Activated naive CD4-positive, alpha-beta T cell treated with anti-CD3 and anti-CD28 coated beads, Interleukin-2, amount 10 ng/mL, durations not matched to agents 7 days and 5 days (primary cell): Measurements from ENCODE around the gene MPL.

ENCODE experiments used
- CTCF ChIA-PET: fragments of 350-600 bp; sonication (Branson Sonifier 250); formaldehyde crosslinking; loops from one replicate; lab custom pipeline; 2021; ENCODE audit warnings: antibody characterized with exemption; lab: Charles Lee
- DNase-seq: peaks from one replicate; pipeline ENCODE4 v3.0.0-alpha.2; 2020
- H3K27ac Mint-ChIP-seq: one replicate; pipeline ENCODE4 v1.8.0; 2021; ENCODE audit warnings: mild to moderate bottlenecking, moderate library complexity, mixed read lengths
- H3K27me3 Mint-ChIP-seq: one replicate; pipeline ENCODE4 v1.8.0; 2021; ENCODE audit warnings: mild to moderate bottlenecking, mixed read lengths
- H3K36me3 Mint-ChIP-seq: one replicate; pipeline ENCODE4 v1.8.0; 2021; ENCODE audit warnings: mixed read lengths
- H3K4me1 Mint-ChIP-seq: one replicate; pipeline ENCODE4 v1.8.0; 2021; ENCODE audit warnings: mixed read lengths
- H3K4me3 Mint-ChIP-seq: one replicate; pipeline ENCODE4 v1.8.0; 2021; ENCODE audit warnings: mild to moderate bottlenecking, moderate library complexity, mixed read lengths
- H3K9me3 Mint-ChIP-seq: one replicate; pipeline ENCODE4 v1.8.0; 2021; ENCODE audit warnings: mixed read lengths

Gene MPL

DNA sequence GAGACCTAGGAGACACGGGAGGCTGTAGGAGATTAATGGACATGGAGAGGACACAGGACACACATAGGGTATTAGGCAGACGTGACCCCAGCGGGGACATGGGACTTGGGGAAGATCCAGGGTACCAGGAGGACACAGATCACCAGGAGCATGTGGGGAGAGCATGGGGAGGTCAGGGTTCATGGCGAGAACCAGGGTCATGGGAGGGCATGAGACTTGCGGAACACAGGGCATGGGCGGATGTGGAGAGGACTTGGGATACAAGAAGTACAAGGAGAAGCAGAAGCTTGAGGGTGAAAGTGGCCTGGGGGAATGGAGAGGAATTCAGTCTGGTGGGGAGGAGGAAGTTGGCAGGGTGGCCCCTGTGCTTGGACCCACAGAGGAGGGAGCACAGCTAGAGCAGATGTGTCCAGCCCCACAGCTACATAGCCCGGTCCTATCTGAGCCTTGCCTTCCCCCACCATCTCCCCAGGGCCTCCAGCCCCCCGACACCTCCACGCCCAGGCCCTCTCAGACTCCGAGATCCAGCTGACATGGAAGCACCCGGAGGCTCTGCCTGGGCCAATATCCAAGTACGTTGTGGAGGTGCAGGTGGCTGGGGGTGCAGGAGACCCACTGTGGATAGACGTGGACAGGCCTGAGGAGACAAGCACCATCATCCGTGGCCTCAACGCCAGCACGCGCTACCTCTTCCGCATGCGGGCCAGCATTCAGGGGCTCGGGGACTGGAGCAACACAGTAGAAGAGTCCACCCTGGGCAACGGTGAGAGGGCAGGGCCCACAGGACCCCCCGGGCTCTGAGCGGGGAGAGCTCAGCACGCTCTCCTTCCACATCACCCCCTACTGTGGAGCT, 24.7 kb upstream of the MPL start:
- CTCF ChIA-PET = no interaction called here
- H3K27me3 Mint-ChIP-seq = peaks cover 6% of the 10 kb centered on the region

DNA sequence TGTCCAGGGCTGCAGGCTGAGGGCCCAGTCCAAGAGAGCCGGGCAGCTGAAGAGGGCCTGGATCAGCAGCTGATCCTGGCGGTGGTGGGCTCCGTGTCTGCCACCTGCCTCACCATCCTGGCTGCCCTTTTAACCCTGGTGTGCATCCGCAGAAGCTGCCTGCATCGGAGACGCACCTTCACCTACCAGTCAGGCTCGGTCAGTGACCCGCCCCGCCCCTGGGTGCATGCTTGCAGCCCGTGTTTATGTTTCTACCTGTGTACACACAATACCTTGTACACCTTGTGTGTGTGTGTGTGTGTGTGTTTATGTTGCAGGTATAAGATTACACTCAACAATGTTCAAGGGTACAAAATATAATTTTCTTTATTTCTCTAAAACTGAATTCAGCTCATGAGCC, 23.8 kb upstream of the MPL start:
- H3K27ac Mint-ChIP-seq = no peak overlapping the region
- no peak overlapping the region for H3K4me3 Mint-ChIP-seq
- no peaks in the 10 kb centered on the region for H3K4me1 Mint-ChIP-seq
- no peaks in the 10 kb centered on the region for H3K9me3 Mint-ChIP-seq
- H3K36me3 Mint-ChIP-seq = no peaks in the 10 kb centered on the region
- no peak for DNase-seq
- peaks cover 3% of the 10 kb centered on the region for H3K27me3 Mint-ChIP-seq
- CTCF ChIA-PET = no interaction called here

More for the DNA sequence above, 24.7 kb upstream of the MPL start:
- Mint-ChIP-seq H3K4me3 (no peak overlapping the region), H3K4me1 (no peaks in the 10 kb centered on the region), H3K36me3 (no peaks in the 10 kb centered on the region), H3K9me3 (no peaks in the 10 kb centered on the region), H3K27ac (no peak overlapping the region)
- no peak for DNase-seq

DNA sequence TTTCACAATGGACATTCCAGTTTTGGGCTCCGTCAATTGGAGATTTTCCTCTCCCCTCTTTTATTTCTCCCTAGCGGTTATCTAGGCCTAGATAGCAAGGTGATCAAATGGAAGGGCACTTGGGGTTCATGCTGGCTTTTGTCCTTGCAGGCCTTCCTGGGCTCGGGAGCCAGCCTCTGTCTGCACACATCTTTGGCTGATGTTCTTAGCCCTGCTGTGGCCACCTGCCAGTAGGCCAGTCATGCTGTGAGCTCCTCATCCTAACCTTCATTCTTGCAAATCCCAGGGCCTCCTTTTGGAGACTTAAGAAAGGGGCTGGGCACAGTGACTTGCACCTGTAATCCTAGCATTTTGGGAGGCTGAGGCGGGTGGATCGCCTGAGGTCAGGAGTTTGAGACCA, 23.4 kb upstream of the MPL start:
- Mint-ChIP-seq H3K9me3 (no peaks in the 10 kb centered on the region), H3K27ac (no peak overlapping the region), H3K36me3 (no peaks in the 10 kb centered on the region), H3K4me3 (no peak overlapping the region), H3K4me1 (no peaks in the 10 kb centered on the region), H3K27me3 (no peaks in the 10 kb centered on the region)
- CTCF ChIA-PET = no interaction called here
- DNase-seq = no peak

DNA sequence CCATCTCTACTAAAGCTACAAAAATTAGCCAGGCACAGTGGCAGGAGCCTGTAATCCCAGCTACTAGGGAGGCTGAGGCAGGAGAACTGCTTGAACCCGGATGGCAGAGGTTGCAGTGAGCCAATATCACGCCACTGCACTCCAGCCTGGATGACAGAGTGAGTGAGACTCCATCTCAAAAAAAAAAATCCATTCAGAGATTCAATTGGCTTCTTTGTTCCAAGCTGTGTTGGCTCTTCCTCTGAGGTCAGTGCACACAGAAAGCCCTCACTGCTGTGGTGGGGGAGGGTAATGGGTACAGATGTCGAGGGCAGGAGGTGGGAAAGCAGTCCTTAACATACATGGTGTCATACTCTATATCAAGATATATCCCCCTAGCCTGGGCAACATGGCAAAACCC, 22.1 kb upstream of the MPL start:
- Mint-ChIP-seq H3K4me1 (no peaks in the 10 kb centered on the region), H3K27ac (no peak overlapping the region), H3K9me3 (no peaks in the 10 kb centered on the region), H3K36me3 (no peaks in the 10 kb centered on the region), H3K4me3 (no peak overlapping the region), H3K27me3 (no peaks in the 10 kb centered on the region)
- CTCF ChIA-PET = no interaction called here
- no peak for DNase-seq

DNA sequence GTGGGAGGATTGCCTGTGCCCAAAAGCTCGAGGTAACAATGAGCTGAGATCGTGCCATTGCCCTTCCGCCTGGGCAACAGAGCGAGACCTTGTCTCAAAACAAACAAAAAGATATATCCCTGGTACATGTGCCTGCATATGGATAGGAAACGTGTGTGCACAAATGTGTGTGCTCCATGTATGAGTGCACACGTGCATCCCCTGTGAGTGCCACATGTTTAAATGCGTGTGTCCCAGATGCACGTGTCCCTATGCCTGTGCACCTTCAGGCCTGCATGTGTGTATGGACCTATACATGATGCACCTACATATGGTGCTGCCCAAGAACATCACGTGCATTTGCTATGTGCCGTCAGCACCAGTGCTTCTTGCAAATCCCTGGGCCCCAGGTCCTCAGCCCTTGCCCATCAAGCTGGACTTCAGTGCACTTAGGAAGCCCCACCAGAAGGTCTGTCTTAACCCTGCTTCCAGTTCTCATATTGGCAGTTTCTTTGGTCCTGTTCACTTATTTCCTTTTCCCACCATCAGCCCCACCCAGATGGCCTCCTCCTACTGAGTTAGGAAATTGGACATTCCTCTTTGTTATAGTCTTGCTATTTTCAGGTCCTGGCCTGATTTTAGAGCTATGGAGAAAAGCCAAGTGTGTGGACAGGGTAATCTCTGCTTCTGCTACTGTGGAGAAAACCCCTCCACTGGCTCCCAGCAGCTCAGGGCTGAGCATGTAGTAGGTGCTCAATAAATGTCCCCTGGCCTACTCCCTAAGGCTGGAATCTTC, 21.5 kb upstream of the MPL start:
- Mint-ChIP-seq H3K4me1 (no peaks in the 10 kb centered on the region), H3K27ac (no peak overlapping the region), H3K4me3 (no peak overlapping the region), H3K27me3 (no peaks in the 10 kb centered on the region), H3K36me3 (no peaks in the 10 kb centered on the region), H3K9me3 (no peaks in the 10 kb centered on the region)
- no peak for DNase-seq
- CTCF ChIA-PET = no interaction called here

DNA sequence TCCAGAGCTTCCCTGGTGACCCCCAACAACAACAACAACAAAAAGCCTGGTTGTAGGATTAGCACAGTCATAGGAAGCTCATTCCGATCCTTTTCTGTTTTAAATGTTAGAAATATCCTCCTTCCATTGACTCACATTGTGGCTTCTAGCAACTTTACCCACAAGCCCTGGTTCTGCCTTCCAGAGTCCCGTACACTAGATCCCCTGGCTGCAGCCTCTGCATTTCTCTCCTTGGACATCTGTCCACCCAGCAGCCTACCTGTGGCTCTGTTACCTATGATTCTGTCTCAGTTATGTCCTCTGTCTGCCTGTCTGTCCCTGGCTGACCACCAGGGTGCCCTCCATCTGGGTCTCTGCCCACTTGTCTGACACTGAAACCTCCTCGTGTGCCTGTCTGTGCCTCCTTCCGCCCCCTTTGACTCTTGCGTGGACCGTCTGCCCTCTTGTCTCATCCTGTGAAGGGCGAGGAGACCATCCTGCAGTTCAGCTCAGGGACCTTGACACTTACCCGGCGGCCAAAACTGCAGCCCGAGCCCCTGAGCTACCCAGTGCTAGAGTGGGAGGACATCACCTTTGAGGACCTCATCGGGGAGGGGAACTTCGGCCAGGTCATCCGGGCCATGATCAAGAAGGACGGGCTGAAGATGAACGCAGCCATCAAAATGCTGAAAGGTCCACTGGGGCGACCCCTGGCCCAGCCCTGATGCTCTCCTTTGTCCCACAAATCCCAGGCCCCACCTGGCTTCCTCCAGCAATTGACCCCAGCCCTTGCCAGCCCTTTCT, 20.7 kb upstream of the MPL start:
- Mint-ChIP-seq H3K27ac (no peak overlapping the region), H3K4me3 (no peak overlapping the region)
- no peak for DNase-seq

DNA sequence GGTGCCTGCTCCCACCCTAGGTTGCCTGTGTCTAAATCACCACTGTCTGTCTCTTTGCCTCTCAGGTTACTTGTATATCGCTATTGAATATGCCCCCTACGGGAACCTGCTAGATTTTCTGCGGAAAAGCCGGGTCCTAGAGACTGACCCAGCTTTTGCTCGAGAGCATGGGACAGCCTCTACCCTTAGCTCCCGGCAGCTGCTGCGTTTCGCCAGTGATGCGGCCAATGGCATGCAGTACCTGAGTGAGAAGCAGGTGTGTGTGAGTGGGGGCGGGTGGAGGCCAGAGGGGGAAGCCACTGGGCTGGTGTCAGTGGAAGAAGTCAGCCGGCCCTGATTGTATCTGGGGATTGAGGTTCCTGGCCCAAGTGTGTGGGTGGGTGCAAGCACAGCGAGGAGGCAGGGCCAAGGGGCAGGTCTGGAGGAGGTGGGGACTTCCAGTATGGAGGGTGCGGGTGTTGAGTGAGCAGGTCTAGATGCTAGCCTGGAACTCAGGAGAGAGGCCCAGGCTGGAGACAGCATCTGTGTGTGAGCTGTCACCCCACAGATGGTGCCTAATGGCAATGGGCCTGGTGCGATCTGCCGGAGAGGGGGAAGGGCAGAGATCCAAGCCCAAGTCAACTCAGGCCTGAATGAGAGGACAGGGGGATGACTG, 19.7 kb upstream of the MPL start:
- H3K36me3 Mint-ChIP-seq = no peaks in the 10 kb centered on the region
- H3K4me3 Mint-ChIP-seq = no peak overlapping the region
- no peak overlapping the region for H3K27ac Mint-ChIP-seq
- no peaks in the 10 kb centered on the region for H3K4me1 Mint-ChIP-seq
- no peaks in the 10 kb centered on the region for H3K9me3 Mint-ChIP-seq
- H3K27me3 Mint-ChIP-seq = no peaks in the 10 kb centered on the region
- CTCF ChIA-PET = no interaction called here
- peak; percentile 4 for DNase-seq

More for the DNA sequence above, 20.7 kb upstream of the MPL start:
- no peaks in the 10 kb centered on the region for H3K9me3 Mint-ChIP-seq
- CTCF ChIA-PET = no interaction called here
- H3K36me3 Mint-ChIP-seq = no peaks in the 10 kb centered on the region
- H3K4me1 Mint-ChIP-seq = no peaks in the 10 kb centered on the region
- H3K27me3 Mint-ChIP-seq = no peaks in the 10 kb centered on the region

DNA sequence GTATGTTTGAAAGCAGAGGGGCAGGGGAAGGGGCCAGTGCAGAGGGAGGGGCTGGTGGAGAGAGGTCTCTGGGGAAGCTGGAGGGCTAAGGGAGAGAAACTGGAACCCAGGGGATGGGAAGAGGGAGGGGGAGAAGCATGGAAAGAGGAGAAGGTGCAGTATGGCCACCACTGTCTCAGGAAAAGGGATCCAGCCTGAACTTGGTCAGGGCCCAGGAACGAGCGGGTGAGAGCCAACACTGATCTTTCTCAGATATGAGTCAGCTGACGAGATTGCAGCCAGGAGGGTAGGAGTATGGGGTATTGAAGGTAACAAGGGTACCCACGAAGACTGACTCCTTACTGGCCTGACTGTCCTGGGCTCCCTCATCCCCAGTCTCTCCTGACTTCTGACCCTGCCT, 18.8 kb upstream of the MPL start:
- H3K27ac Mint-ChIP-seq = no peak overlapping the region
- no peaks in the 10 kb centered on the region for H3K9me3 Mint-ChIP-seq
- DNase-seq = no peak
- H3K4me1 Mint-ChIP-seq = no peaks in the 10 kb centered on the region
- H3K4me3 Mint-ChIP-seq = no peak overlapping the region
- H3K36me3 Mint-ChIP-seq = no peaks in the 10 kb centered on the region
- no peaks in the 10 kb centered on the region for H3K27me3 Mint-ChIP-seq
- CTCF ChIA-PET = interaction anchor here (0.6 kb wide), 1 partner anchor 806 kb away, joined by 3 read pairs; no protein-coding TSS in a partner anchor

DNA sequence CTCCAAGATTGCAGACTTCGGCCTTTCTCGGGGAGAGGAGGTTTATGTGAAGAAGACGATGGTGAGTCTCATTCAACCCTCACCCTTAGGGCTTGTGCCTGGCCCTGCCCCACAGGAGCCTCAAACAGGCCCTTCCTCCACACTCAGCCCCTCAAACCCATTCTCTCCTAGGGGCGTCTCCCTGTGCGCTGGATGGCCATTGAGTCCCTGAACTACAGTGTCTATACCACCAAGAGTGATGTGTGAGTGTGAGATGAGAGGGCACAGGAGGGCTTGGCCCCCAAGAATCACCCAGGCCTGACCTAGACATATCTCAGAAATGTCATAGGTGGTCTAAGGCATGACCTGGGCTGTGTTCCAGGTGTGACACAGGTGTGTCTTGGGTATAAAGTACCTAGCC, 18.3 kb upstream of the MPL start:
- Mint-ChIP-seq H3K27me3 (no peaks in the 10 kb centered on the region), H3K36me3 (no peaks in the 10 kb centered on the region), H3K9me3 (peaks cover 2% of the 10 kb centered on the region), H3K27ac (no peak overlapping the region), H3K4me3 (no peak overlapping the region), H3K4me1 (no peaks in the 10 kb centered on the region)
- CTCF ChIA-PET = interaction anchor here (0.6 kb wide), 1 partner anchor 807 kb away, joined by 3 read pairs; no protein-coding TSS in a partner anchor
- no peak for DNase-seq

DNA sequence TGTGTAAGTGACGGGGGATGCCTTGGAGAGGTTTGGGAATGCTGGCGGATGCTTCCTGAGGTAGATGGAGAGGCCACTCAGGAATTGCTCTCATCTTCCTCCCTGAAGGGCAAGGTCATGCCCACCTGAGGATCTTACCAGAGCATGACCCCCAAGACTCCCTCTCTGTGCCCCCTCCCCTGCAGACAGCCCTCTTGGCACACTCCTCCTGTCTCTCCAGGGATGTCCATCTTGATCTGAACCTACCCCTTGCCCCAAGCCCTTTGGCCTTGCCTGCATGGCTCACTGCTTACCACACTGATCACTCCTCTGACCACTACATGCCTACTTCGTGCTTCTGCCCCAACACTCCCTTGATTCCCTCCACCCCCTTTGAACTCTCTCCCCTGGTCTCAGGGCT, 17.9 kb upstream of the MPL start:
- no peak overlapping the region for H3K27ac Mint-ChIP-seq

DNA sequence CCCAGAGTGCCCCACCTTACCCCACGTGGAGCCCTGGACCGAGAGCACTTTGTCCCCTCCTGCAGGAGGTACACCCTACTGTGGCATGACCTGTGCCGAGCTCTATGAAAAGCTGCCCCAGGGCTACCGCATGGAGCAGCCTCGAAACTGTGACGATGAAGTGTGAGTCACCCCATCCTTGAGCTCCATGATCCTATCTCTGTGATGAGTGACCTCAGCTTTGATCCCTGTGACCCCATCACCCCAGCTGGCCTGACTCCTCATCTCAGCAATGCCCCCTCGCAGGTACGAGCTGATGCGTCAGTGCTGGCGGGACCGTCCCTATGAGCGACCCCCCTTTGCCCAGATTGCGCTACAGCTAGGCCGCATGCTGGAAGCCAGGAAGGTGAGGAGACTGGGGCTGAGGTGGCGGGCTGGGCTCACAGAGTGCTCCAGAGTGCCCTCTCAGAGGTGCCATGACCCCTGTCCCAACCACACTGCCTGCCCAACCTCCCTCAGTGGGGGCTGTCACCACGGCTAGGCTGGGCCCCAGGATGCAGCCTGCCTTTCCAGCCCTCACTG, 16.2 kb upstream of the MPL start:
- Mint-ChIP-seq H3K27ac (no peak overlapping the region), H3K4me3 (no peak overlapping the region), H3K9me3 (peaks cover 14% of the 10 kb centered on the region), H3K27me3 (peaks cover 4% of the 10 kb centered on the region), H3K4me1 (no peaks in the 10 kb centered on the region), H3K36me3 (peaks cover 1% of the 10 kb centered on the region)
- CTCF ChIA-PET = no interaction called here
- peak; percentile 16 for DNase-seq

More for the DNA sequence above, 17.9 kb upstream of the MPL start:
- CTCF ChIA-PET = no interaction called here
- DNase-seq = peak; percentile 9
- Mint-ChIP-seq H3K4me1 (no peaks in the 10 kb centered on the region), H3K36me3 (peaks cover 1% of the 10 kb centered on the region), H3K27me3 (peaks cover 3% of the 10 kb centered on the region), H3K9me3 (peaks cover 5% of the 10 kb centered on the region), H3K4me3 (no peak overlapping the region)

DNA sequence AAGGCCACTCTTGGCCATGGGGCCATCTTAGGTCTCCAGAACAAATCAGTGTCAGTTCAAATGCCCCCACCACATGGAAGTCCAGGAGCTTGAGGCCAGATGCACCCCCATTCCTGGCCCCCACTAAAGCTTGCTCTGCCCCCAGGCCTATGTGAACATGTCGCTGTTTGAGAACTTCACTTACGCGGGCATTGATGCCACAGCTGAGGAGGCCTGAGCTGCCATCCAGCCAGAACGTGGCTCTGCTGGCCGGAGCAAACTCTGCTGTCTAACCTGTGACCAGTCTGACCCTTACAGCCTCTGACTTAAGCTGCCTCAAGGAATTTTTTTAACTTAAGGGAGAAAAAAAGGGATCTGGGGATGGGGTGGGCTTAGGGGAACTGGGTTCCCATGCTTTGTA, 15.1 kb upstream of the MPL start:
- Mint-ChIP-seq H3K4me1 (no peaks in the 10 kb centered on the region), H3K27ac (no peak overlapping the region), H3K9me3 (peaks cover 18% of the 10 kb centered on the region), H3K36me3 (peaks cover 1% of the 10 kb centered on the region), H3K4me3 (no peak overlapping the region), H3K27me3 (peaks cover 4% of the 10 kb centered on the region)
- CTCF ChIA-PET = interaction anchor here (1.0 kb wide), 1 partner anchor 41 kb away, joined by 3 read pairs; no protein-coding TSS in a partner anchor
- peak; percentile 11 for DNase-seq

DNA sequence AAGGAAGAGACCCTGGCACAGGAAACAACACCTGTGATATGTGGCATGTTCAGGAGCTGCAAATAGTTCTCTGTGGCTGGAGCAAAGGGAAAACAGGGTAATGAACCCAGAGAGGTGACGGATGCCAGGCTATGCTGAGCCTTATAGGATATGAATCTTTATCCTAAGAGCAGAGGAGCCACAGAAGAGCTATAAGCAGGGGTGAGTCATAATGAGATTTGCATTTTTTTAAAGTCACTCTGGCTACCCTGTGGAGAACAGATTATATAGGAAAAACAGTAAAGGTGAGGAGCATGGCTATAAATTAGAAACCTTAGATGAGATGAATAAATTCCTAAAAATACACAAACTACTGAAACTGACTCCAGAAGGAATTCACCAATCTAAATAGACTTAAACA, 12.8 kb upstream of the MPL start:
- Mint-ChIP-seq H3K4me3 (no peak overlapping the region), H3K36me3 (peaks cover 3% of the 10 kb centered on the region), H3K9me3 (peaks cover 22% of the 10 kb centered on the region), H3K27me3 (peaks cover 5% of the 10 kb centered on the region), H3K4me1 (no peaks in the 10 kb centered on the region), H3K27ac (no peak overlapping the region)
- peak; percentile 8 for DNase-seq
- CTCF ChIA-PET = no interaction called here
